GM12875 (cell line): Measurements from ENCODE around the gene NOLC1.

Source experiments
- H3K4me3 ChIP-seq: one replicate; pipeline ENCODE4 v1.5.1; 2011; ENCODE audit warnings: low read depth, low read length, control low read depth
- CTCF ChIP-seq: IDR thresholded peaks from 2 replicates; pipeline ENCODE4 v1.5.1; 2011; ENCODE audit warnings: low read depth, mild to moderate bottlenecking, control low read depth, inconsistent platforms, low read length, moderate library complexity, borderline replicate concordance; ENCODE audit not compliant: insufficient read depth

Gene NOLC1

GRCh38 chr10:102196893-102197292, 44.7 kb downstream of the NOLC1 start:
- no peak for TF ChIP-seq CTCF
- no peak overlapping the region for H3K4me3 ChIP-seq

- TF ChIP-seq CTCF: no peak
These were observed 45.8 kb downstream of the NOLC1 start for GRCh38 chr10:102198027-102198426.

GRCh38 chr10:102200751-102201640, 48.8 kb downstream of the NOLC1 start:
- no peak for TF ChIP-seq CTCF
- H3K4me3 ChIP-seq: no peak overlapping the region

More at GRCh38 chr10:102198027-102198426, 45.8 kb downstream of the NOLC1 start:
- no peak overlapping the region for H3K4me3 ChIP-seq

- no peak overlapping the region for H3K4me3 ChIP-seq
These were observed 50.2 kb downstream of the NOLC1 start for GRCh38 chr10:102202386-102202785.

GRCh38 chr10:102208311-102209035, 56.3 kb downstream of the NOLC1 start:
- no peak for TF ChIP-seq CTCF

More at GRCh38 chr10:102202386-102202785, 50.2 kb downstream of the NOLC1 start:
- TF ChIP-seq CTCF: no peak

GRCh38 chr10:102211615-102212299, 59.6 kb downstream of the NOLC1 start:
- no peak overlapping the region for H3K4me3 ChIP-seq
- no peak for TF ChIP-seq CTCF

More at GRCh38 chr10:102208311-102209035, 56.3 kb downstream of the NOLC1 start:
- H3K4me3 ChIP-seq: no peak overlapping the region
